ENCODE results near the gene COPE. TPM values are rescaled to one million over a fixed set of nuclear protein-coding genes. Genes with fewer than 3 reads are reported as not detected.

COPE gene
- total and polyA plus RNA-seq, 2 of the 8 experiments (the other 6 are each of a cell fraction or from before 2014, with no cell fraction given), result 178 to 356 TPM

GRCh38 chr19:18920400-18920799 is 1.2 kb upstream of the COPE start (continued):
- no peak for TF ChIP-seq MAFK (IDR thresholded peaks at IDR 0.05; ENCODE audit: low read depth, low read length)
- no peak for TF ChIP-seq RNF2 (IDR thresholded peaks at IDR 0.05; ENCODE audit: borderline replicate concordance, low read depth, low read length, missing control alignments, poor library complexity, severe bottlenecking)
- TF ChIP-seq SP4 (IDR thresholded peaks at IDR 0.05; ENCODE audit: low read length), result no peak
- TF ChIP-seq JUND (IDR thresholded peaks at IDR 0.05; ENCODE audit: low read length), result no peak
- no peak for TF ChIP-seq EGR1 (IDR thresholded peaks at IDR 0.05; ENCODE audit: borderline replicate concordance, low read depth, low read length)
- no peak for TF ChIP-seq RBBP5 (IDR thresholded peaks at IDR 0.05; ENCODE audit: borderline replicate concordance, low read depth, low read length)
- no peak for TF ChIP-seq RXRA (IDR thresholded peaks at IDR 0.05; ENCODE audit: insufficient read depth, low read depth, low read length)
